SU-DHL-6 (cell line): Measurements from ENCODE around the gene KRTAP13-1.

Experiments
- H2AFZ ChIP-seq: fragments of 200-600 bp; sonication (generic); 2 replicates; pipeline ENCODE4 v1.6.1; 2014; ENCODE audit warnings: low read depth, mild to moderate bottlenecking, moderate library complexity, mixed read lengths, antibody characterized with exemption, low read length; ENCODE audit not compliant: severe bottlenecking
- H3F3A ChIP-seq: fragments of 200-600 bp; shearing (Covaris generic); 2 replicates; pipeline ENCODE4 v1.6.0; 2016; ENCODE audit warnings: antibody characterized with exemption, mild to moderate bottlenecking; ENCODE audit not compliant: insufficient read depth
- H3K27ac ChIP-seq: fragments of 200-600 bp; sonication (generic); 2 replicates; pipeline ENCODE4 v1.5.1; 2016; ENCODE audit warnings: low read depth, mild to moderate bottlenecking, low read length, moderate library complexity, mixed read lengths
- H3K27me3 ChIP-seq: fragments of 200-600 bp; sonication (generic), shearing (Covaris generic); 2 replicates; pipeline ENCODE4 v1.6.0; 2014; ENCODE audit warnings: mild to moderate bottlenecking, low read length
- H3K36me3 ChIP-seq: fragments of 200-600 bp; sonication (generic); 2 replicates; pipeline ENCODE4 v1.6.1; 2014; ENCODE audit warnings: mild to moderate bottlenecking, low read length, mixed read lengths
- H3K4me2 ChIP-seq: fragments of 300-600, 200-600 bp; shearing (Covaris generic), sonication (generic); 2 replicates; pipeline ENCODE4 v1.6.0; 2014; ENCODE audit warnings: low read length, low read depth, mild to moderate bottlenecking; ENCODE audit not compliant: poor library complexity, severe bottlenecking
- H3K4me3 ChIP-seq: fragments of 200-600 bp; sonication (generic); 2 replicates; pipeline ENCODE4 v1.5.1; 2014; ENCODE audit warnings: antibody characterized with exemption, low read length, mild to moderate bottlenecking, mixed read lengths; ENCODE audit not compliant: insufficient read depth, poor library complexity, severe bottlenecking
- H3K79me2 ChIP-seq: fragments of 200-600 bp; sonication (generic); 2 replicates; pipeline ENCODE4 v1.6.1; 2014; ENCODE audit warnings: mild to moderate bottlenecking, low read length, moderate library complexity; ENCODE audit not compliant: insufficient read depth
- H3K9ac ChIP-seq: fragments of 200-600 bp; sonication (generic); 2 replicates; pipeline ENCODE4 v1.7.0; 2014; ENCODE audit warnings: mild to moderate bottlenecking, low read length
- H3K9me2 ChIP-seq: fragments of 200-600 bp; sonication (generic); replicated peaks from 2 replicates; pipeline ENCODE4 v1.6.1; 2014; ENCODE audit warnings: low read length; ENCODE audit not compliant: insufficient read depth
- H3K9me3 ChIP-seq: fragments of 200-600 bp; sonication (generic); 2 replicates; pipeline ENCODE4 v1.6.1; 2014; ENCODE audit warnings: low read length, mixed read lengths; ENCODE audit not compliant: insufficient read depth
- H4K20me1 ChIP-seq: fragments of 200-600 bp; sonication (generic); 2 replicates; pipeline ENCODE4 v1.6.1; 2014; ENCODE audit warnings: low read depth, mild to moderate bottlenecking, antibody characterized with exemption, low read length, moderate library complexity, mixed read lengths
- EZH2phosphoT487 ChIP-seq: fragments of 200-600 bp; sonication (generic), shearing (Covaris generic); conservative IDR thresholded peaks from 2 replicates; pipeline ENCODE4 v1.6.1; 2018; ENCODE audit warnings: mild to moderate bottlenecking, antibody characterized with exemption, low read length, moderate library complexity, mixed read lengths
- TF ChIP-seq, protein P1 (sequence below): fragments of 200-600 bp; sonication (generic); IDR thresholded peaks from one replicate; pipeline ENCODE4 v1.5.1; 2017; ENCODE audit warnings: antibody characterized with exemption, mild to moderate bottlenecking, low read length, moderate library complexity; ENCODE audit not compliant: insufficient read depth, poor library complexity, severe bottlenecking

The KRTAP13-1 gene

DNA sequence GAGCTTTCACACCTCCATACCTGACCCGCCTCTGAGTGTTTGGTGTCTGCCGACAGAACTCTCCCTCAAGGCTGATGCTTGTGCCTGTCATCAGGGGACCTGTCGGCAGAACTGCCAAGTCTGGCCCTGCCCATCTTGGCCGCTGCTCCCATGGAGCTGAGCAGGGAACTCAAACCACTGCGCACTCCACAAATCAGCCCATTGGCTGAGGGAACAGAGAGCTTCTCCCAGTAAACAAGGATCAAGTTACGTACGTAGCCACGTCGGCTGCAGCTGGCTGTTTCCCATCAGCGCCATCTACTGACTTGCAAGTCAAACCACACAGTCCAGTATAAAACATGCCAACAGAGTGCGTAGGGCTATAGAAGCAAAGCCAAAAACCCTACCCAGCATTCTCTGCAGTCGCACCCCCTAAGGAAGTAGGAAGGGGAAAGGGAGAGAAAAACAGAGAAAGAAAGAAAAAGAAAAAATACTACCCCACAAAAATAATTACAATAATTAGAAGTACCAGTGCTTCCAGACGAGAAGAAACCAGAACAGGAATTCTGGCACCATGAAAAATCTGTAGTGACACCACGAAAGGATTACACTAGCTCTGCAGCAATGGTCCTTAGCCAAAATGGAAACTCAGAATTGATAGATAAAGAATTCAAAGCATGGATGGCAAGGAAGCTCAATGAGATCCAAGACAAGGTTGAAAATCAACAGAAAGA lies 13.1 kb downstream of the KRTAP13-1 start:
- Histone ChIP-seq H3K4me3 (no peak overlapping the region), H3K4me2 (peak overlapping the region; percentile 3), H3F3A (no peaks in the 10 kb centered on the region), H3K27ac (no peak overlapping the region), H2AFZ (peak overlapping the region; percentile 68), H3K27me3 (no peaks in the 10 kb centered on the region), H3K9me2 (no peaks in the 10 kb centered on the region), H3K36me3 (no peaks in the 10 kb centered on the region), H3K79me2 (no peaks in the 10 kb centered on the region), H3K9ac (no peak overlapping the region), H3K9me3 (no peaks in the 10 kb centered on the region), H4K20me1 (no peaks in the 10 kb centered on the region)
- no peak for TF ChIP-seq EZH2phosphoT487
- TF ChIP-seq, protein P1, sequence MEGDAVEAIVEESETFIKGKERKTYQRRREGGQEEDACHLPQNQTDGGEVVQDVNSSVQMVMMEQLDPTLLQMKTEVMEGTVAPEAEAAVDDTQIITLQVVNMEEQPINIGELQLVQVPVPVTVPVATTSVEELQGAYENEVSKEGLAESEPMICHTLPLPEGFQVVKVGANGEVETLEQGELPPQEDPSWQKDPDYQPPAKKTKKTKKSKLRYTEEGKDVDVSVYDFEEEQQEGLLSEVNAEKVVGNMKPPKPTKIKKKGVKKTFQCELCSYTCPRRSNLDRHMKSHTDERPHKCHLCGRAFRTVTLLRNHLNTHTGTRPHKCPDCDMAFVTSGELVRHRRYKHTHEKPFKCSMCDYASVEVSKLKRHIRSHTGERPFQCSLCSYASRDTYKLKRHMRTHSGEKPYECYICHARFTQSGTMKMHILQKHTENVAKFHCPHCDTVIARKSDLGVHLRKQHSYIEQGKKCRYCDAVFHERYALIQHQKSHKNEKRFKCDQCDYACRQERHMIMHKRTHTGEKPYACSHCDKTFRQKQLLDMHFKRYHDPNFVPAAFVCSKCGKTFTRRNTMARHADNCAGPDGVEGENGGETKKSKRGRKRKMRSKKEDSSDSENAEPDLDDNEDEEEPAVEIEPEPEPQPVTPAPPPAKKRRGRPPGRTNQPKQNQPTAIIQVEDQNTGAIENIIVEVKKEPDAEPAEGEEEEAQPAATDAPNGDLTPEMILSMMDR = peak; percentile 43

DNA sequence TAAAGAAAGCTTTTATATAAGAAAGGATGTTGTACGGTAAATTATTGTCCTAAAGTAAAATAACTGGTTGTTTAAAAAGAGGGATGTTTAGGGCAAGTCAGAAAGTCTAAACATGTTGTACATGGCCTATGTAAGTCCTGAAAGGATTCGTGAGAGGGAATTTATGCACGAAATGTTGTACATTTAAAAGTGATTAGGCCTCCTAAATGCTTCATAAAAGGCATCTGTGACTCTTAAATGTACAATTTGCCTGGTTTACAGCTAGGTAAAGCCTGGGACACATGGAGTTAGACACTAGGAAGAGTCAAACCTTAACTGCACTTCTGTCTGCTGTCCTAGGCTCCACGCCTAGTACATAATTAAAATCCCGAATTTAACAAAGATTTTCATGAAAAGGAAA lies 20.2 kb downstream of the KRTAP13-1 start:
- Histone ChIP-seq H3K4me3 (no peak overlapping the region), H4K20me1 (no peaks in the 10 kb centered on the region), H3K36me3 (no peaks in the 10 kb centered on the region), H3K9me3 (peaks cover 8% of the 10 kb centered on the region; the same call in 1 of the 2 replicates), H3K9ac (no peak overlapping the region), H3K27ac (no peak overlapping the region), H2AFZ (no peak overlapping the region), H3F3A (no peaks in the 10 kb centered on the region), H3K79me2 (no peaks in the 10 kb centered on the region), H3K4me2 (no peak overlapping the region), H3K27me3 (no peaks in the 10 kb centered on the region), H3K9me2 (no peaks in the 10 kb centered on the region)
- TF ChIP-seq EZH2phosphoT487 = no peak
- TF ChIP-seq, protein P1 = no peak

DNA sequence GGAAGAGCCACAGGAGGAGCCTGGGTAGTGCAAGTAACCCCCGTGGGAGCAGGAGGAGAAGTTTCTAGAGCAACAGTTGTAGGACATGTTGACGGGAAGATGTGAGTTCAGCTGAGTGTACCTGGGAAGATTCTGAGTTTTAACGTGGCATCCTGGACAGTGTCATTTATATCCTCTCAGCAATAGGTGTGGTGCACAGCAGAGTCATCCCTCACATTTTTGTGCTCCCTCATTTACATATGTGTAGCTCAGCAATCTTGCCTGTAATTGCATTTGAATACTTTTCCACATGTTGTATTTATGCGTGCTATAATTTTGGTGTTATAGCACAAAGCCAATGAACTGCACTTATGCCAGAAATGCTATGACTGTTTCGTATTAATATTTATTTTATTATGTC lies 30.0 kb downstream of the KRTAP13-1 start, which contains the start of gene KRTAP13-3:
KRTAP13-3 (minus strand) TSS at position 101 of the 400 bp plus-strand sequence; CDS start at position 87, 14 bp downstream.
- no peak within 1 kb of the TSS for H3K4me2 ChIP-seq
- no peak within 1 kb of the TSS for H3K9ac ChIP-seq
- no peak within 1 kb of the TSS for H3K27ac ChIP-seq
- TF ChIP-seq EZH2phosphoT487 = no peak
- TF ChIP-seq, protein P1 = no peak
- H3K79me2 ChIP-seq = no peaks in the 10 kb centered on the region
- H3K9me2 ChIP-seq = no peaks in the 10 kb centered on the region
- no peaks in the 10 kb centered on the region for H3K27me3 ChIP-seq
- H2AFZ ChIP-seq = no peak within 1 kb of the TSS
- H3K36me3 ChIP-seq = no peaks in the 10 kb centered on the region
- no peaks in the 10 kb centered on the region for H4K20me1 ChIP-seq
- no peaks in the 10 kb centered on the region for H3K9me3 ChIP-seq
- no peaks in the 10 kb centered on the region for H3F3A ChIP-seq
- no peak within 1 kb of the TSS for H3K4me3 ChIP-seq
